CD4-positive, alpha-beta T cell treated with Interferon gamma for 1 hour (primary cell): ENCODE measurements around the gene FABP2.
"Not testable (repeated sequence)": the region's sequence is repeated elsewhere in the genome, so short reads cannot be mapped to it uniquely, and the experiment has no call there.

Experiments
- DNase-seq: peaks from one replicate; pipeline ENCODE4 v3.0.0-alpha.2; 2020

Gene FABP2

GRCh38 chr4:119321921-119322687 lies at the start of gene FABP2:
Gene FABP2 (minus strand): TSS chr4:119322138. CDS start chr4:119322102, 36 bp downstream.
- no peak for DNase-seq

GRCh38 chr4:119370951-119371683 lies 49.2 kb upstream of the FABP2 start:
- not testable (repeated sequence) for DNase-seq

- DNase-seq, result peak; percentile 57
Observed at GRCh38 chr4:119370392-119370791, 48.5 kb upstream of the FABP2 start.

GRCh38 chr4:119366802-119367201 lies 44.9 kb upstream of the FABP2 start:
- DNase-seq, result not testable (repeated sequence)

GRCh38 chr4:119364203-119364602 lies 42.3 kb upstream of the FABP2 start:
- not testable (repeated sequence) for DNase-seq

- DNase-seq, result not testable (repeated sequence)
Observed at GRCh38 chr4:119363372-119363771, 41.4 kb upstream of the FABP2 start.

- not testable (repeated sequence) for DNase-seq
Observed at GRCh38 chr4:119362413-119362812, 40.5 kb upstream of the FABP2 start.

- DNase-seq, result not testable (repeated sequence)
Observed at GRCh38 chr4:119359873-119360272, 37.9 kb upstream of the FABP2 start.

- not testable (repeated sequence) for DNase-seq
Observed at GRCh38 chr4:119356796-119357195, 34.9 kb upstream of the FABP2 start.

GRCh38 chr4:119356041-119356440 lies 34.1 kb upstream of the FABP2 start:
- not testable (repeated sequence) for DNase-seq

GRCh38 chr4:119353364-119353763 lies 31.4 kb upstream of the FABP2 start:
- not testable (repeated sequence) for DNase-seq

- not testable (repeated sequence) for DNase-seq
Observed at GRCh38 chr4:119348169-119348568, 26.2 kb upstream of the FABP2 start.

GRCh38 chr4:119343293-119343692 lies 21.4 kb upstream of the FABP2 start:
- DNase-seq, result not testable (repeated sequence)

GRCh38 chr4:119339895-119340294 lies 18.0 kb upstream of the FABP2 start:
- not testable (repeated sequence) for DNase-seq

GRCh38 chr4:119337010-119337409 lies 15.1 kb upstream of the FABP2 start:
- DNase-seq, result no peak

GRCh38 chr4:119336332-119336979 lies 14.5 kb upstream of the FABP2 start:
- not testable (repeated sequence) for DNase-seq

- DNase-seq, result no peak
Observed at GRCh38 chr4:119329835-119330620, 8.1 kb upstream of the FABP2 start.

GRCh38 chr4:119328695-119329094 lies 6.8 kb upstream of the FABP2 start:
- no peak for DNase-seq

- no peak for DNase-seq
Observed at GRCh38 chr4:119317990-119318389, 3.9 kb downstream of the FABP2 start.

GRCh38 chr4:119315036-119315435 lies 6.9 kb downstream of the FABP2 start:
- DNase-seq, result no peak

GRCh38 chr4:119314356-119314755 lies 7.6 kb downstream of the FABP2 start:
- DNase-seq, result no peak

GRCh38 chr4:119313237-119313636 lies 8.7 kb downstream of the FABP2 start:
- DNase-seq, result no peak

GRCh38 chr4:119310826-119311225 lies 11.1 kb downstream of the FABP2 start:
- no peak for DNase-seq
